ENCODE data around the gene AOC1.

AOC1 gene

DNA sequence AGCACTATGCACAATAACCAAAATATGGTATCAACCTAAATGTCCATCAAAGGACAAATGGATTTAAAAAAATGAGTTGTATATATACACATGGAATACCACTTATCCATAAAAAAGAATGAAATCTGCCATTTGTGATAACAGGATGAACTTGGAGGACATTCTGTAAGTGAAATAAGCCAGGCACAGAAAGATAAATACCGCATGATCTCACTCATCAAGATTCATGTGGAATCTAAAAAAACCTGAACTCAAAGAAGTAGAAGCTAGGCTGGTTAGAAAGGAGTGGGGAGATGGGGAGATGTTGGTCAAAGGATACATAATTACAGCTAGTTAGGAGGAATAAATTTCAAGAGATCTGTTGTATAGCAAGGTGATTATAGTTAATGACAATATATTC, 17.3 kb upstream of the AOC1 start:
- no peak overlapping the region for H3K4me3 ChIP-seq (replicated peaks in 1 of 2; ENCODE audit: low read depth in 2 of 2, low read length in 2 of 2)
- TF ChIP-seq, protein P1, sequence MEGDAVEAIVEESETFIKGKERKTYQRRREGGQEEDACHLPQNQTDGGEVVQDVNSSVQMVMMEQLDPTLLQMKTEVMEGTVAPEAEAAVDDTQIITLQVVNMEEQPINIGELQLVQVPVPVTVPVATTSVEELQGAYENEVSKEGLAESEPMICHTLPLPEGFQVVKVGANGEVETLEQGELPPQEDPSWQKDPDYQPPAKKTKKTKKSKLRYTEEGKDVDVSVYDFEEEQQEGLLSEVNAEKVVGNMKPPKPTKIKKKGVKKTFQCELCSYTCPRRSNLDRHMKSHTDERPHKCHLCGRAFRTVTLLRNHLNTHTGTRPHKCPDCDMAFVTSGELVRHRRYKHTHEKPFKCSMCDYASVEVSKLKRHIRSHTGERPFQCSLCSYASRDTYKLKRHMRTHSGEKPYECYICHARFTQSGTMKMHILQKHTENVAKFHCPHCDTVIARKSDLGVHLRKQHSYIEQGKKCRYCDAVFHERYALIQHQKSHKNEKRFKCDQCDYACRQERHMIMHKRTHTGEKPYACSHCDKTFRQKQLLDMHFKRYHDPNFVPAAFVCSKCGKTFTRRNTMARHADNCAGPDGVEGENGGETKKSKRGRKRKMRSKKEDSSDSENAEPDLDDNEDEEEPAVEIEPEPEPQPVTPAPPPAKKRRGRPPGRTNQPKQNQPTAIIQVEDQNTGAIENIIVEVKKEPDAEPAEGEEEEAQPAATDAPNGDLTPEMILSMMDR (IDR thresholded peaks at IDR 0.05; ENCODE audit: low read depth, low read length) = no peak
- DNase-seq (ENCODE audit: low read depth in 2 of 2) = no peak

DNA sequence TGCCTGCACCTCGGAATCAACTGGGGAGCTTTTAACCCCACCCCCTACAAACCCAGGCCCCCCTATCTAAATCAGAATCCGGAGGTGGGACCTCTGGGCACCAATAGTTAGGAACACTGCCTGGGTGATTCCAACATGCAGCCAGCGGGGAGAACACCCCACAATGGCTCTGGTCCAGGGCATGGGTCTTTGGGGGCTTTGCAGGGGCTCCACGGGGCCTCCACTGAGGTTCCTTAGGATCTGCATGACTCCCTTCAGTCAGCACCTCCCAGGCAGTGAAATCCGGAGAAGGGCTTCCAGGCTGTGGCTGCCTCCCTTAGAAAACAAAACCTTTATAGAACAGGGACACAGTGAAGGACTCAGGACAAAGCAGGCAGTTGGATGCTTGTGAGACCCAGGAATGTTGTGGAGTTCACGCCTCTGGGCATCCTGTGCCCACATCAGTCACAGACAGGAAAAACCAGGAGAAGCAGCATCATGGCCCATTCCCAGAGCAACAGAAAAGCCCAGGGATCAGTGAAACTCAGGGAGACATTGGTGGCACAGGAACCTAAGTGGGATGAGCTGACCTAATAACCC, 16.5 kb upstream of the AOC1 start:
- TF ChIP-seq, protein P1 (IDR thresholded peaks at IDR 0.05; ENCODE audit: low read depth, low read length) = no peak
- DNase-seq (ENCODE audit: low read depth in 2 of 2) = no peak
- H3K4me3 ChIP-seq (replicated peaks in 1 of 2; ENCODE audit: low read depth in 2 of 2, low read length in 2 of 2) = no peak overlapping the region

DNA sequence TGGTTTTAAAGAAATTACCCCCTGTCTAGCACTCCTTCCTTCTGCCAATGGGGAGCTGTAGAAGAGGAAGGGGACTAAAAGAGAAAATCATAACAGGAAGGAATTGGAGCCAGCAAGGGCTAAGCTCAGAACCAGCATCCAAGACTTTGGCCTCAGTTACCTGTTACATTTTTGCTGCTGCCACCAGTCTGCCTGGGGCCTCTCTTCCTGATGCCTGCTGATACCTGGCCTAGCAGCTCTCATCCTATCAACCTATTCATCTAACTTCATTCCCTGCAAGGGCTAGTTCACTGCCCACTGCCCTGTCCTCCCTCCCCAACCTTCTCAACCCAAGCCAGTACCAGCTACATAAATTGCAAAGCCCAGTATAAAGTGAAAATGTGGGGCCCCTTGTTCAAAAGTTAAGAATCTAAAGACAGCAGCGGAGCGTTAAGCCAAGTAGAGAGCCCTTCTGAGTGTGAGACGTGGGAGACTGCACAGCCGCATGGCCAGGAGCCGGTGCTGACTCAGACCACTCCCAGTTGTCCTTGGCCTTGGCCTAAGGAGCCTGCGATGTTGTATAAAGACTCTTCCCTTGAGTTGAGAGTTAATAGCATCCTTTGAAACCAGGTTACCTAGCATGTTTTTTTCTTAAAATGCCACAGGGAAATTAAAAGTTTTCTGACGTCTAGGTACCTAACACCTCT, 13.2 kb upstream of the AOC1 start:
- no peak for DNase-seq (ENCODE audit: low read depth in 2 of 2)
- no peak overlapping the region for H3K4me3 ChIP-seq (replicated peaks in 1 of 2; ENCODE audit: low read depth in 2 of 2, low read length in 2 of 2)
- TF ChIP-seq, protein P1 (IDR thresholded peaks at IDR 0.05; ENCODE audit: low read depth, low read length) = no peak

DNA sequence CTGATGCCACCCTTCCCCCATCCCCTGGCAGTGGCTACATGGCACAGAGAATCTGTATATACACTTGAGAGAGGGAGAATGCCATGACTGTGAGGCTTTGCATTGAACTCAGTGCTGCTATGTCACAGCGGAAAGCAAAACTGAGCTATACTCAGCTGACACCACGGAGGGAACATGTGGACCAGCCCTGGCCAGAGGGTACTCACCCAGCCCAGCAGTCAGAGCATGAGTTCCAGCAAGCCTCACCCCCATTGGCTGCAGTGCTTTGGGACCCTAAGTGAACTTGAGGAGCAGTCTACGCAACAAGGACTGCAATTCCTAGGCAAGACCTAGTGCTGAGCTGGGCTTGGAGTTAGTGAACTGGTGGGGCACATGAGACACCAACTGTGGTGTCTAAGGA, 10.3 kb upstream of the AOC1 start:
- no peak overlapping the region for H3K4me3 ChIP-seq (replicated peaks in 1 of 2; ENCODE audit: low read depth in 2 of 2, low read length in 2 of 2)
- TF ChIP-seq, protein P1 (IDR thresholded peaks at IDR 0.05; ENCODE audit: low read depth, low read length) = no peak

DNA sequence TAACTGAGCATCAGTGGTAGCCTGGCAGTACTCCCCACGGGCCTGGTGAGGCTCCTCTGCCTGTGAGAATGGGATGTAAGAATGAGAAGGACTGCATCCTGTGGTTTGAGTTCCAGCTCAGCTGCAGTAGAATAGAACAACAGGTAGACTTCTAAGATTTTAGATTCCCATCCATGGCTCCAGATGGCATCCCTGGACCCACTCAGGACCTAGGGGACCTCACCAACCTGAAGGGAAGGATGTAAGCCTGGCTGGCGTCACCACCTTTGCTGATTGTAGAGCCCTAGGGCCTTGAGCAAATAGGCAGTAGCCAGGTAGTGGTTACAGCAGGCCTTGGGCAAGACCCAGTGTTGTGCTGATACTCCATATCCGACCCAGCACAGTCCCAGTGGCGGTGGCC, 9.6 kb upstream of the AOC1 start:
- TF ChIP-seq, protein P1 (IDR thresholded peaks at IDR 0.05; ENCODE audit: low read depth, low read length) = no peak
- DNase-seq (ENCODE audit: low read depth in 2 of 2) = no peak
- H3K4me3 ChIP-seq (replicated peaks in 1 of 2; ENCODE audit: low read depth in 2 of 2, low read length in 2 of 2) = no peak overlapping the region

More for the DNA sequence above, 10.3 kb upstream of the AOC1 start:
- no peak for DNase-seq (ENCODE audit: low read depth in 2 of 2)

DNA sequence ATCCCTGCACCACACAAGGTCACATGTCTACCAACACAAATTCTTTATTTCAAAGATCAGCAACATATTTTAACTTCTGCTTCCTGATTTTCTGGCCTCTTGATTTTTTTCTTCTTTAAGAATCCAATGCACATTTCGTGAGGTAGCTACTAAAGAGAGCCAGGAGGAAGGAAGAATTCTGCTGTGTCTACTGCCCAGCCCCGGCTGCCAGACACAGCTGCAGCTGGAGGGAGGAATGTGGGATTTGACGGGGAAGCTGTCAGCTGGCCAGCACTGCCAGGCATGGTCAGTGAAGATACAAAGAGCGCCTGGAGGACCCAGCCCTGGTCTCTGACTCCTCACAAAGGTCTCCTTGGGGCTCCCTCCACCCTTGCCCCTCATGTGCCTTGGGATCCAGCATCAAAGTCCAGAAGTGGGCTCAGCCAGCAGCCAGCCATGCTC, 6.9 kb upstream of the AOC1 start:
- TF ChIP-seq, protein P1 (IDR thresholded peaks at IDR 0.05; ENCODE audit: low read depth, low read length) = no peak
- no peak overlapping the region for H3K4me3 ChIP-seq (replicated peaks in 1 of 2; ENCODE audit: low read depth in 2 of 2, low read length in 2 of 2)
- no peak for DNase-seq (ENCODE audit: low read depth in 2 of 2)

All from cardiac fibroblast (primary cell).